HG03575 (cell line): ENCODE data around the gene NINL.
"Not testable (repeated sequence)": the region's sequence is repeated elsewhere in the genome, so short reads cannot be mapped to it uniquely, and the experiment has no call there.

ENCODE experiments used
- ATAC-seq: cut with Tn5 transposase; IDR thresholded peaks from one replicate; pipeline ENCODE4 v1.9.1; 2021; ENCODE audit not compliant: unreplicated experiment, insufficient number of reproducible peaks, low FRiP score; ENCODE audit errors: extremely low read depth

Gene NINL

DNA sequence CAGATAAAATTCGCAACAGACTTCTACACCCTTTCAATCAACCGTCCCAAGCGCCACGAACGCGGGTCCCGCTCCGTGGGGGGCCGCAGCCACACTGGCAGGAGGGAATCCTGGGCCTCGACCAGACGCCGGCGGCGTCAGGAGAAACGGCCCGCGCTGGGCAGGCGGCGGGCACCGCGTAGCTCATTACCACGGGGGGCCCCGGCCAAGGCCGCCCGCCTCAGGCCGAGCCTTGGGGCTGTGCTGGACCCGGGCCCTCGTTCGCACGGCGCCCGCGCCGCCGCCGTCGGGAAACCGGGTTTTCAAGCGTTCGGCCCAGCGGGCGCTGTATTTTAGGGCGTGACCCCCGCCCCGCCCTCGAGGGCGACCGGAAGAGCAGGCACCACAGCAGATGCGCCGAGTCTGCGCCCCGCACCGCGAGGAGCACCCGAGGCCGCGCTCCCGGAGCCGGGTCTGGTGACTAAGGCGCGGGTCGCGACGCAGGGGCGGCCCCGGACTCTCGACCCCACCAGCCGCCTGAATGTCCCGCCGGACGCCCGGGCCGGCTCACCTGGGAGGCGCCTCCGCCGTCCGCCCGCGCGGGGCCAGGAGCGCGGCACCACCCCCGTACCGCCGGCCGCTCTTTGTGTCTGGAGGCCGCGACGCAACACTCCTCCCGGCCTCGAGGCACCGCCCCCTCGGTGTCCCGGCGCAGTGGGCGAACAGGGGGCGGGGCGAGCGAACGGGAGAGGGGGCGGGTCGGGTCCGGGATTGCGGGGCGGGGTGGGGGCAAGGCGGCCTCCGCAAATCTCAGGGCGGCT is at the start of gene NINL:
Gene NINL, minus strand, starts transcription at position 627 of the 800 bp plus-strand sequence. CDS start 58,944 bp downstream, outside the sequence.
- ATAC-seq = no peak

DNA sequence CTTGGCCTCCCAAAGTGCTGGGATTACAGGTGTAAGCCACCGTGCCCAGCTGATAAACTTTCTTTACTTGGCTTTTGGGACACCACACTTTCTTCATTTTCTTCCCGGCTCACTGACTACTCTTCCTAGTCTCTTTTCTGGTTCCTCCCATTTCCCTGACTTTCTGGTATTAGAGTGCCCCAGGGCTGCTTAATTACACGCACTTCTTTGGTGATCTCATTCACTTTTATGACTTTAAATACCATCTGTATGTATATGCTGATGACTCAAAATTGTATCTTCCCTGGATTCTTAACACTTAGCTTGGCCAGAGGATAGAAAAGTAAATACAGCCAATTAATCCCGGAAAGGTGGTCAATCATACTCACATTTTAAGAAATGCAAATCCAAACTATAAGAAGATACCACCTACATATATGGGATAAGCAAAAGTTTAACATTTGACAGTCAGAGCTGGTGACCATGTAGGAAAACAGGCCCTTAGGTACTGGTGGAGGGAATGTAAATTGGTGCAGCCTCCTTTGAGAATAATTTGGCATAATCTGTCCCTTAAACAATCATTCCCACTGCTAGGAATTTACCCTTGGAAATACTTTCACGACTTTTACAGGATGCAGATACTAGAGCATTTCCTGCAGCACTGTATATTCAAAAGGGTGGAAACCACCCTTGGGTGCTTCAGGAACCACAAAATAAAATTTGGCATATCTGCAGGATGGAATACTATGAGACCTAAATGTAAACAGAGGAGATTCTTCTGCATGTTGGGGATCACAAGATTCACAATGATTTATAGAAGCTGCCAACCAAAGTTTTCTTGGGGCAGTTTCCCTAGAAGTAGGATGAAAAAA is 47.8 kb upstream of the NINL start:
- ATAC-seq = no peak

- ATAC-seq = not testable (repeated sequence)
These were observed 45.3 kb upstream of the NINL start for GRCh38 chr20:25630615-25631014.

DNA sequence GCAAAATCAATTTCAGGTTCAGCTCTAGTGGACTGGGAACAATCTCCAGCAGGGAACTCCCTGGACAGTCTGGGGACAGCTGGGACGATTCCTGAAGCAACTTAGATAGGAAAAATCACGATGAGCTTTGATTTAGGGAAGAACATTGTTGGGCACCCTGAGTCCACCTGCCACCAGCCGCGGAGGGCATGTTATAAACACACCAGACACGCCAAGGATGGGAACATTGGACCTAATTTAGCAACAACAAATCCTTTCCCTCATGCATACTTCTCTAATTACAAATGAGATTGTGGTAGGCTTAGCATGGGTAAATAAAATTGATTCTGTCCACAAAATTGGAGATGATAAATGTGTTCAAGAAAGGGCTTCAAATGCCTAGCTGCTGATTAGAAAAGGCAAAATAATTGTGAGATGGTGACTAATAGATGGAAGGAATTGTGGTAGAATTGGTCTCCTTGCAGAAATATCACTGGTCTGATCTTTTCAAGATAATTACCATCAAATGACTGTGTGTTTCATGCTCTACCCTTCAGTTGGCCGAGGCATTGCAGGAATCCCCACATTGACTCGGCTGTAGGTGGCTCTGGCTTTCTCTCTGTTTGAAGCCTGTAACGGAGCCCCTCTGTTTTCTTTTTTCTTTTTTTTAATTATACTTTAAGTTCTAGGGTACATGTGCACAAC is 44.6 kb upstream of the NINL start:
- no peak for ATAC-seq

GRCh38 chr20:25626779-25627178 is 41.4 kb upstream of the NINL start:
- ATAC-seq = no peak

GRCh38 chr20:25624500-25624939 is 39.2 kb upstream of the NINL start:
- no peak for ATAC-seq

DNA sequence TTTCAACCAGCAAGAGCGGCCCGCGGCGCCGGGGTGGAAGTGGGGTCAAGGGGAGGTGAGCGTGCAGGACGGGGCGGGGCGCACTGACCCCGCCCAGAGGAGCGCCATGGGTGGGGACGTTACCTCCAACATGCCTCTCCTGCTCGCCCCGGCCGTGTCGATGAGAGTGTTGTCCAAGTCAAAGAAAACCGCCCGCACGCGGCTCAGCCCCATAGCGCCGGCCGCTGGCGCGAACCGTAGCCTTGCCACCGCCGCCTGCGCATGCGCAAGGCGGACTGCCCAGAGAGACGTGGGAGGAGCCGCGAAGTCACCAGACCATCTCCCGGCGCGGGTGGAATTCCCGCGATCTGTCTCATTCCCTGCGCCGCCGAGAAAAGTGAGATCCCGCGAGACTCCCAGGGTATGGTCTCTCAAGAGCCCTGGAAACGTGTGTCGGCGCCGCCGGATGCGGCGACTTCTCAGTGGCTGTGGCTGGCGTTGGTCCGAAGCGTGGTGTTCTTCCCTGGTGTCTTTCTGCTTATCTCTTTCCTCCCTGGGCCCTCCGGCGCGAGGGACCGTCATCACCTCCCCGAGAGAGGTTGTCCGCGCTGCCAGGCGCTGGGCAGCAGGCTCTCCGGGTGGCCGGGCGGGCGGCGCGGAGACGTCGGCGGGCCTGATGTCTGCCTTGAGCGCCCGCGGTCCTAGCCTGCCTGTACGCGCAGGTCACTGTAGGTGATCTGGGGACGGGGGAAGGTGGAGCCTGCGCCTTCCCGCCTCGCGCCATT is 38.6 kb upstream of the NINL start, which contains the start of gene NANP:
Gene NANP, minus strand, starts transcription at position 279 of the 764 bp plus-strand sequence. Its CDS starts 66 bp downstream, at position 213.
- ATAC-seq = peak; percentile 77

- ATAC-seq = no peak
These were observed 37.9 kb upstream of the NINL start for GRCh38 chr20:25623225-25623735.

DNA sequence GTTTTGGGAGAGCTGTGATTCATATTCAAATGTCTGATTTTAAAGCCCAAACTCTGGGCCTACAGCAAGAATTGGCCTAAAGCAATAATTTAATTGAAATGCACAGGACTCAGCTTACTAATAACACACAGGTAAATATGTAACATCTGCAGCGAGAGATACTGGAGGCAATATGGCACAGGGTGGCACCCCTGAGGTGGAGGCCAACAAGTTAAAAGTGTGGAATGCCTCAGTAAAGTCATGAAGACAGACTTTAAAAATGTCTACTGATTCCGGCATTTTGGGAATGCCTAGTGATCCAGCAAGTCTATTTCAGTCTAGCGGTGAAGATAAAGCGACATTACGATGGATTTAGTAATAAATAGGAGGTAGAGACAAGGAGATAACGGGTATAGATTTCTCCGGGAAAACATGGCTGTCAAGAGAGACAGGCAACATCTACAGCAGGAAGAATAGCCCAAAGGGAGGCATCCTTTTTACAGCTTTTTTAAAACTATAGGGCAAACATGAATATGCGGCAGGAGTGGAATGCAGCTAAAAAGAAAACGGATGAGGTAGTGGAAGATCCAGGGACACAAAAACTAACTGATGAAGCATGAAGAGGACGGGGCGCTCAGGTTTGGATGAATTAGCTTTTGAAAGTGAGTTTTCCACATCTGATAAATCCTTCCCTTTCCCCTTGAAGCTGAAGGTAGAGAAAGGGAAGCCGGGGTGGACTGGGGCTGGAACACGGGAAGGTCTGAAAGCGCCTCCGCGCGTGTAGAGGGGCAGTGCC is 37.3 kb upstream of the NINL start:
- no peak for ATAC-seq

DNA sequence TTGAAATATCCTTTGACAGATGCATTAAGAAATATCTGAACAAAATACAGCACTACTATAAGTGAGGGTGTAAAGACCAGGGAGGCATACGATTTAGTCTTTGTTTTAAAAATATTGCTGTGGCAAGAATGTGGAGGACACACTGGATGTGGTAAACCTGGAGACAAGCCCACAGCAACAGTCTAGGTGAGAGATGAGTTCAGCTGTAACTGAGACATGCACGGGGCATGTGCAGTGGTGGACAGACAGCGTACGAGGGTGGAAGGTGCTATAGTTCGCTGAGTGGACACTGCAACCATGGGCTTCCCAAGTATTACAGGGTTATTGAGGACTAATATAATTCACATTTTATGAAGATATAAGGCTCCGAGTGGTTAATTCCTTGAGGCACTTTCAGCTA is 36.7 kb upstream of the NINL start:
- no peak for ATAC-seq

DNA sequence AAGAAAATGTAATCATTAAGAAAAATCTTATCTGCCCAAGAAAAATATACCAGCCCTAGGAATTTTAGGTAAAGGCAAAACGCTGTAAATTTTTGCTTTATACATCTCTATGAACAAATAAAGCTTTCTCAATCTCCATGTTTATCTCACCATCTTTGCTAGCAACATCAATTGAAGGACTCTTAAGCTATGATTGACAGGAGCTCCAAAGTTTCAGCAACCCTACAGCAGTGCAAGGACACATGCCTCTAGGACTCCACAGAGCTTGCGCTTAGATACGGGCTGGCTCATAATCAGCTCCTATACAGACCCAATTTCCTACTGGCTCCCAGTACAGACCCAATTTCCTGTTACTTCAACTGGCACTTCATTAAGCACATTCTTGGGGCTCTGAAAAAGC is 34.2 kb upstream of the NINL start:
- ATAC-seq = no peak

- ATAC-seq = no peak
These were observed 23.4 kb upstream of the NINL start for GRCh38 chr20:25608774-25609173.

DNA sequence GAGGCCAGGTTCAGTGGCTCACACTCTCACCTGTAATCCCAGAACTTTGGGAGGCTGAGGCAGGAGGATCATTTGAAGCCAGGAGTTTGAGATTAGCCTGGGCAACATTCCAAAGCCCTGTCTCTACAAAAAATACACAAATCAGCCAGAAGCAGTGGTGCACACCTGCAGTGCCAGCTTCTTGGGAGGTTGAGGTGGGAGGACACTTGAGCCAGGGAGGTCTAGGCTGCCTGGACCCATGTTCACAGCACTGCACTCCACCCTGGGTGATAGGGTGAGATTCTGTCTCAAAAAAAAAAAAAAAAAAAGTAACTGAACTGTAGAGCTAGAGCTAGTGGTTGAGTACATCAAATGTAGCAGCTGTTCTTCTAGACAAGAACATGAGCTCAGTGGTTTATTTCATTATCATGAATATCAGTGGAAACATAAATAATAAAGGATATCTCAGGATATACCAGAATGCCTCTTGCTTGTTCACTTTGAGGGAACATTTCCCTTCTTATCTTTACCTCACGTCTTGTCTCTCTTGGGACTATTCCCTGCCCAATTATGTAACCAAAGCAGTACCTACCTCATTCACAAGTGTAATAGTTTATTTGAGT is 20.9 kb upstream of the NINL start:
- ATAC-seq = no peak

DNA sequence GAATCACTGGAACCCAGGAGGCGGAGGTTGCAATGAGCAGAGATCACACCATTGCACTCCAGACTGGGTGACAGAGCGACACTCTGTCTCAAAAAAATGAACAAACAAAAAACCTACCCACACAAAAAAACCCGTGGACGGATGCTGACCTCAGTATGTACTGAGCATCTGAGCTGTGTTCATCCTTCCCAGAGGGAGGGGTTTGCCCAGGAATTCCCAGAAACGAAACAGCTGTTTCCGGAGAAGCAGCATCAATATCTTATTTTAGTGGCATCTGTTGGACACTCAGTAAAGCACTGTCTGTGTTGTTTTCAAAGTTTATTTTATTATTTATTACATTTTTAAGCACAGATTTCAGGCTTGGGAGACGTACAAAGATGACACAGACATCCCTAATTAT is 19.8 kb upstream of the NINL start:
- no peak for ATAC-seq

GRCh38 chr20:25604611-25605010 is 19.3 kb upstream of the NINL start:
- ATAC-seq = no peak

GRCh38 chr20:25602914-25603309 is 17.6 kb upstream of the NINL start:
- ATAC-seq = not testable (repeated sequence)

DNA sequence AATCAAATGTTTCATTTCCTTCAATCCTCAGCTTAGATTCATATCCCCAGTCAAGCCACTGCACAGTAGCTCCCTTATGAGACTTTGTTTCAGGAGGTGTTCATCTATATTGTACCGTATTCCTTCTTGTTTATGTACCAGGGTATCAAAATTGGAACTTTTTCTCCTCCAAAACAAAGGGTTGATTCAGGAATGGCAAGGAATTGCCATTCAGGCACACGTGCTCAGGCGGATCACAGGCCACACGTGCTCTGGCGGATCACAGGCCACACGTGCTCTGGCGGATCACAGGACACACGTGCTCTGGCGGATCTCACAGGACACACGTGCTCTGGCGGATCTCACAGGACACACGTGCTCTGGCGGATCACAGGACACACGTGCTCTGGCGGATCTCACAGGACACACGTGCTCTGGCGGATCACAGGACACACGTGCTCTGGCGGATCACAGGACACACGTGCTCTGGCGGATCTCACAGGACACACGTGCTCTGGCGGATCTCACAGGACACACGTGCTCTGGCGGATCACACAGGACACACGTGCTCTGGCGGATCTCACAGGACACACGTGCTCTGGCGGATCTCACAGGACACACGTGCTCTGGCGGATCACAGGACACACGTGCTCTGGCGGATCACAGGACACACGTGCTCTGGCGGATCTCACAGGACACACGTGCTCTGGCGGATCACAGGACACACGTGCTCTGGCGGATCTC is 17.0 kb upstream of the NINL start:
- not testable (repeated sequence) for ATAC-seq
